Stimulated activated CD4-positive, alpha-beta T cell treated with anti-CD3 and anti-CD28 coated beads, Interleukin-2, amount 100 ng/mL, for 24 hours (primary cell): ENCODE measurements around the gene DGKG.

ENCODE experiments used
- DNase-seq, 2 donors: peaks; one replicate each; pipeline ENCODE4 v3.0.0-alpha.2; 2020

The DGKG gene

DNA sequence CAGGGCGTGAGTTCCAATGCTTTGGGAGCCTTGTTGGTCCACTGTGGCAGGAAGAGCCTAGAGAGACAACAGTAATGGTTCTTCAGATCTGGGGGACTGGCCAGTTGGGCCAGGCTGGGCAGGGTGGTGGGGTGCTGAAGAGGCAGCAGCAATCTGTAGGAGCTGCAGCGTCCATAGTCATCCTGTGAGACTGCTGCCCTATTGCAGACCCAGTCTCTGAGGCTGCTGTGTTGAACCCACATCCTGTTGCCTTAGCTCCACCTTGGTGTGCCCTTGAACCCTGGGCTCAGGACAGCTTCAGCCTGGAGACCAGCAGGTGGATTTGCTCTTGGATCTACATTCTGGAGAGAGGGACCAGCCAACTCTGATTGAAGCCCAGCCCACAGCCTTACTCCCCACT, 229.5 kb downstream of the DGKG start:
- DNase-seq, result no peak

DNA sequence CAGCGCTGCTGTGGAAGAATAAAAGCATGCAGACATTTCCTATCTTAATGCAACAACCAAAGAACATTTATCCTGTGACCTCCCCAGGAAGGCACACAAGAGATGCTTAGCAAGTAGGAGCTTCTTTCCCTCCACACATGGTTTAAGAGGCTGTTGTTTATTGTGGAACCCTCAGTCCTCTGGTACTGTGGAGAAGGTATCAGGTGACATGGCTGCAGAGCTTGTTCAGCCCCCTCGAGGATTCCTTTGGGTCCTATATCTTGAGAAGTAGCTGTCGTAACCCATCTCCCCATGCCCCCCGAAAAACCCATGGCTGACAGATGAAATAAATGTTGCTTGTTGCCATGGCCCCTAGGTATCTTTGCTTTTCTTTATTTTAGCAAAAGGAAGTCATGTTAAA, 232.8 kb downstream of the DGKG start:
- no peak for DNase-seq

DNA sequence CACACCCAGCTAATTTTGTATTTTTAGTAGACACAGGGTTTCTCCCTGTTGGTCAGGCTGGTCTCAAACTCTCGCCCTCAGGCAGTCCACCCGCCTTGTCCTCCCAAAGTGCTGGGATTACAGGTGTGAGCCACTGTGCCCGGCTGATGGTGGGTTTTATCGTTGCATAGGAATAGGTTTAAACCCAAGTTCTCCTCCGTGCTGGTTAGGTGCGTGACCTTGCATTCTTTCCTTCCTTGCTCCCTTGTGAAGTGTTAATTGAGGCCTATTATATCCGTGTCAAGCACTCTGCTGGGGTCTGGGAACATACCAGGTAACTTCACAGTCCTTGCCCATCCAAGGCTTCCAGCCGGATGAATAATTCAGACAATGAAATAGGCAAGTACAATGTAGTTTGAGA, 233.9 kb downstream of the DGKG start:
- DNase-seq, result no peak

DNA sequence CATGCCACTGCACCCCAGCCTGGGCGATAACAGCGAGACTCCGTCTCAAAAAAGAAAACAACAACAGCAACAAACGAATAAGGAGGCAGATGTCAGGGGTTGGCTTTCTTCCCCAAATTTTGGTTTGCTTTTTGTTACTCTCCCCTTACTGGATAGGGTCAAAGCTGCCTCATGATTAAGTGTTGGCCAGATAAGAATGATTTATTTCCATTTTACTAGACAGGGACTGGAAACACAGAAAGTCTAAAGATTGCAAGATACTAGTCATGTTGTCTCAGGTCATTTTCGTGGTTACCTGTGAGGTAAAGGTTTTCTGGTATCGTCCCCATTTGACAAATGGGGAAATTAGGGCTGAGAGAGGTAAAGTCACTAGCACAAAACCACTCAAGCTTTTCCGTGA, 234.6 kb downstream of the DGKG start:
- DNase-seq, result no peak

DNA sequence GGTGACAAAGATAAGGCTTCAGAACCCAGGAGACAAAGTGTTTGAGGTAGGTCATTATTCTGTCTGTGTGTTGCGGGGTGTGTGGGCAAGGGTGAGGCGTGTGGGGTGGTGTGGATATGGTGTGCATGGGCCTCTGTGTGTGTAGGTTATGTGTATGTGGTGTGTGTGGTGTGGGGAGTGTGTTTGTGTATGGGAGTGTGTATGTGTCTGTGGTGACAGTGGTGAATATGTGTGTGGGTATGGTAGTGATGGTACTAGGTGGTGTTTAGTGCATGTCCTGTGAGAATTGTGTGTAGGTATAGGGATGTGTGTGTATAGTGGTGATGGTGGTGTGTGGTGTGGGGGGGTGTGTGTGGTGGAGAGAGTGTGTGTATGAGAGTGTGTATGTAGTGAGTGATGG, 236.9 kb downstream of the DGKG start:
- DNase-seq, result no peak

DNA sequence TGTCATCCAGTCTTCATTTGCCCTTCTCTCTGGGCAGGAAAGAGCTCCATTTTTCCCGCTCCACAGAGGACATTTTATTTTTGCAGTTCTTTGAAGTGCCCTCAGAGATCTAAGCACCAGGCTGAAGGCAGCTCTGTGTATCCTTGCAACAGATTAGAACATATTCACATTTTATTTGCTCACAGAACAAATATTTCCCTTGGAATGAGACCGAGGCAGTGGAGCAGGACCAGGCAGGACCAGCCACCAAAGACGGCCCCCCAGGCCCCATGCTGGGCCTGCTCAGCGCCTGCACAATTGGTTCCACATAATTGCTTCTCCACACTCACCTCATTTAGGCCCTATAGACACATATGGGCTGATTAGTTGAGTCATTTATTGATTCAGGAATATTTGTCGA, 237.4 kb downstream of the DGKG start:
- DNase-seq, result no peak

DNA sequence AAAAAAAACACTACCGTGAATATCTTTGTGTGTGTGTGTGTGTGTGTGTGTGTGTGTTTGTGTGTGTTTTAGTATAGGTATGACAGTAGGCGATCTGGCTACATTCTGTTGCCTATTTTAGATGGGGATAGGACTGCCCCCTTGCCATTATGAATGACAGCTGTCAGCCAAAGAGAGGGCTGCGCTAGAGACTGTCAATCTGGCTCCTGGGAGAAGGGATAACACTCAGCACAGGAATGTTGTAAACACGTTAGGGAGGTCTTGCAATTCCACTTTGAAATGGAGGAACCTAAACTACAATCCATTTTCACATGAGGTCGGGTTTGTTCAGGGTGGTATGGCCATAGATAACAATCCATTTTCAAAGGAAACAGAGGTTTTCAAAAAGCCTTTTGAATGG, 239.0 kb downstream of the DGKG start:
- no peak for DNase-seq

DNA sequence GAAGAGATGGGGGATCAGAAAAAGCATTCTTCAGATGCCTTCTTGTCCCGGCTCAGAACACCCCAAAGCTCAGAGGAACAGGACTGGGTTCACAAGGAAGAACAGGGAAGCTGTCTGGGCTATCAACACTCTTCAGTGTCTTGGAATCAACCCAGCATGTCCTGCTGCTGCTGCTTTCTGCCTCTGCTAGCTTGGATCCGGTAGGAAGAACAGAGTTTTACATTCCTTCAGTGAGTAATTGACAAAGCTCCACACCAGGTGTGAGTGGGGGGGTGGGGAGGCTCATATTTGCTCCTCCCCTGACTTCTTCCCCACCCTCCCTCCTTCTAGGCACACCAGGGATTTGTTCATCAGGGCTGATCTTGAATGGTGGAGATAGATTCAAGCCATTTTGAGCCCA, 240.1 kb downstream of the DGKG start:
- DNase-seq, result no peak

DNA sequence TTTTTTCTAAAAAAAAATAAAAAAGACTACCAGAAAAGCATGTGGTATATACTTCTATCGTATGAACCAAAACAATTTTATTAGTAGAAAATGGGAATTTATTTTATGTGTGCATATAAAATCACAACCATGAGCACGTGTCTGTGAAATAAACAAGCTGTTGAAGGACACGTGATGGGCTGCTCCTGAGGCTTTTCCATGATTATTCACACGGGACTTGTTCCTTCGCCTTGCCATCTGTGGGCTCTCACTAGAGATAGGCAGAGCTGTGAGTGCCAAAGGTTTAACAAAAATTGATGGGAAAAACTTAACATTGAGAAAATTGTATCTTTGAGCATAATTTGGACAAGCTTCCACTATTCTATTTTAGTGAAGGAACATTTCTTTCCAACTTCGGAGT, 240.8 kb downstream of the DGKG start:
- DNase-seq, result no peak

DNA sequence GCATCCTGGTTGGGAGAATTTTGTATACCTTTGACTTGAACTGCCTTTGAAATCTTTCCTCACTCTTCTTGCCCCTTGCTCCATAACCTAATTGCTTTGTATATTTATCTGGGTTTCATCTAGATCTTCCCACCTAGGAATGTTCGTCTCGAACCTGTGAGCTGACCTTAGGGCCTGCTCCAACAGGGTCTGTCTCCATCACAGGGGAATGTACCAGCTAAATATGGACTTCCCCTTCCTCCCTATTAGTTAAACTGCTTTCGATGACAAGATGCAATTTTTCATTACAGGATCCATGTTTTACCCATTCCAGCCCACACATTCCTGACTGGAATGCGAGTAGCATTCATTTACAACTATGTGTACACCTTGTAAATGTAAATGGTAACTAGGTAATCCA, 242.5 kb downstream of the DGKG start:
- no peak for DNase-seq

DNA sequence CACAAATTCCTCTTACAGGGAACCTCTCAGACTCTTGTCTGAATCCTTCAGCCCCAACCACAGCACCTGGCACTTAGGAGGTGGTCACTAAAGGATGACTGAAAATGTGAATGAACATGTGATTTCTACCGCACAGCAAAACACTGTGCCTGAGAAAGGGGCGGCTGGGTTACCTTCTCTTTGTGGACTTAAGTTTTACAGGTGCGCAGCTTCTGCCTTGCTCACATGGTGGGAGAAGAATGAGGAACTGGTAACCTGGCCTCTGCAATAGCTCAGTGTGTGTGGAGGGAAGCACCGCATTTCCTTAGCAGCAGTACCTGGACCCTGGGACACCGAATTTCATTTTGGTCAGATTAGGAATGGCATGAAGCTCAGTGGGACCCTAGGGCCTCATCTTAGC, 243.3 kb downstream of the DGKG start:
- no peak for DNase-seq

DNA sequence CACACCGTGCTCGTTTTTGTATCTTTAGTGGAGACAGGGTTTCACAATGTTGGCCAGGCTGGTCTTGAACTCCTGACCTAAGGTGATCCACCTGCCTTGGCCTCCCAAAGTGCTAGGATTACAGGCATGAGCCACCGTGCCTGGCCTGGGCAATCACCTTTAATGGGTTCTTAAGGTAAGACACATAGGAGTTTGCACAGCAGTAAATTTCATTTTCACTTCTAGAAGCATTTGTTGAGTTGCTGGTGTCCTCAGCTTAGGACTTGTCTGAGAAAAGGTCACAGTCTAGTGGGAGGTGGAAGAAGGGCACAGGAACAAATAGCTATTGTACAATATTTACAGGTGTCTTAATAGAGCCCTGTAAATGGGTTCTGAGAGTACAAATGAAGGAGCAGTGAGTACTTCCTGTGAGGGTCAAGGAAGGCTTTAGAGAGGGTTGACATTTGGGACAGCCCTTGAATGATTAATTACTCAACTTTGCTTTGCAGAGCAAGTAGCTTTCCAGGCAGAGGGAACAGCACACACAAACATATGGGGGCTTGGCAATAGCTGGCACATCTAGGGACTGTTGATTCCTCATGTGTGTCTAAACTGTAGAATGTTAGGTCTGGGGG, 244.4 kb downstream of the DGKG start:
- no peak for DNase-seq

DNA sequence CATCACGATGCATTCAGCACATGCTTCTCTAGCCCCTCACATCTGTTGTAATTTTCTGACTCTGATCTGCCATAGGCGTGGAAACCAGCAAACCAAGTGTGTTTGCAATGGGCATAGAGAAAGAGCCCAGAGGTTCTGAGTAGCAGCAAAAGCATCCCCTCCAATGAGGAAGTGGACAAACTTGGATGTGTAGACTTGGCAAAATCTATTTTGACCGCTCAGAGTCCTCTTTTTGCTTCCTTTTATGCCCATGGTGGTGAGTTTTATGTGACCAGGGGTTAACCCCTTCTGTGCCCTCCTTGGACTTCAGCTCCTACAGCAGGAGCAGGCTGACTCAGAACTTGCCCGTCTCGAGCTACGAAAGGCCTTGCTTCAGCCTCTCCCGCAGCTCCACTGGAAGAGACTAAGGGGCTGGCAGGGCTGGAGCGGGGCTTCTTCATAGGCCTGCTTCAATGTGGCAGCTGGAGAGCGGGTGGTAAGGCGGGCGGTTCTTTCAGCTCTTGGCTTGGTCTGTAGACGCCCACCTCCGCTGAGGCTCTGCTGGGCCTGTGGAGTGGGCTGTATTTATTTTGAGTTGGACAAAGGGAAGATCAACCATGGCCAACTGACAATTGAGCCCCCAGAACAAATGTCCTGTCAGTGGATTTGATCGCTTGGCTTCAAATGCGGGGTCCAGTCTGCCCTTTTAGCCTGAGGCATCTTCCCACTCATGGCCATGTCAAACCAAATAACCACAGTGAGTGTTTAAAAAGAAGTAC, 246.6 kb downstream of the DGKG start:
- no peak for DNase-seq

DNA sequence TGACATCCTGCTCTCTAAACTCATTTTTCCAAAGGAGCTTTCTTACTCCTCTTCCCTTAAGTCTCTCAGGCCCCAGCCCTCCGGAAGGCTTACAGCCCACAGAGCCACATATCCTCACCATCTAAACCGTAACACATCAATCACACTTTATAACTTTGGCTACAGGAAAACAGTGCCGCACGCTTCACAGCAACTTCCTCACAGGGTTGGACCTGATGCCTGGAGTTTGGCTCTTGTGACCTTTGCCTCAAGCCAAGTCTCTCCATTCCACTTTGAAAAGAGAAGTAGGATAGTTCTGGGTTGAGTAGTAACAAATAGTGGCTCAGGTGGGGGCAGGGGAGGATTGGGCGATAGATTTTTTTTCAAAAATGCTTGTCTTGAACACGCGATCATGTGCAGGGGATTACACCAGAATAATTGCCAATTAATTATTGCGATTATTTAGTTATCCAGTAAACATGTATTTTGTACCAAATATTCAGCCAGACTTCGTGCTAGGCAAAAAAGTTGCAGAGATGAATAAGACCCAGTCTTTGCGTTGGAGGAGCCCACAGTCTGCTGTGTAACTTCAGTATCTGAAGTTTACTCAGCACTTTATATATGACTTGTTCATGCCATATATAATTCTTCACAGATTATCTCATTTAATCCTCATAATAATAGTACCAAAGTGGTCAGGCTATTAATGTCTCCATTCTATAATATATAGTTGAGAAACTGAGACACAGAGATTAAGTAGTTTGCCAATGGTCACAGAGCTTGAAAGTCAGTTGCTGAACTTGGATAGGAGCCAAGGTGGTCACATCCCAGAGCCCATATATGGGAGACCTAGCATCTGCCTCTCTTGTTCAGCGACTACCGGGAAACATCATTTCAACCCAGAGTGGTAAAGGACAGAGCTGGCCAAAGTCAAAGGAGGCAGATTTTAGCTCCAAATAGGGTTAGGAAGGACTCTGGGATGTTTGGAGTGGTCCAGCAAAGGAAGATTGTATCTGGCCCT, 250.8 kb downstream of the DGKG start:
- no peak for DNase-seq

DNA sequence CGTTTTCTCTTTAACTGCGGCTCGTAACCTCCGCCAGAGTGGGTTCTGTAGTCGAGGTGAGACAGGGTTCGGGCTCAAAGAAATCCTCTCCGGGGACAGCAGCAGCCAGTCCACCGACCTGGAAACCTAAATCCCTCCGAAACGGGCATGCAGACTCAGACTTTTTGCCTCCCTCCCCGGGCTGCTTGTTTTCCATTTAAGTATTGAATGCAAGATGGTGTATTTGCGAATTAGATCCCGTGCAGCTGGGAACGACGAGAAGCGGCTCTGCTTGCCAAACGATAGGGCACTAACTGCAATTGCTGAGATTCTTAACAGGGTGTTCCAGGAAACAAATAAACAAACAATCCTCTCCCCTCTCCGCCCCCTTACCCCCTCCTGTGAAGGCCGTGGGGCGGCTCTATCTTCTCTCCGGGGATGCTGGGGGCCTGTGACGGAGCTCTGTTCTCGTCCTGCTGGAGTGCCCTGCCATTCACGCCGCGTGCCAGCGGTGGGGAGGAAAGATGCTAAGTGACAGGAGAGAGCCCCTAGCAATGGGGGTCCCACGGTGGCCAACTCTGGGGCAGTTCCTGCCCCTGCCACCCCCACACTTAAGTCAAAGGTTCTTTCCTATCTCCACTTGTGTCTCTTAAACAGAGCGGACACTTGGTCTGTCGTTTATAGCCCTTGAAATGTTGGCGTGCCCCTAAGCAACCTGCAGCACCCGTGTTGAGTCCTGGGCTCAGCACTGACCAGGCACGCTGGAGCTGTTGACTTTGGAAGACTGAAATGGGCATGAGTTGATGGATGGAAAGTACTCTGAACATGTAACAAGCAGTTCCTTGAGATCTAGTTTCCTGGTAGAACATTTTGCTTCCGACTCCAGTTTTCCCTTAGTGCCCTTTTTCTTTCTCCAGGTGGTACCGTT, 251.9 kb downstream of the DGKG start:
- DNase-seq, result no peak

DNA sequence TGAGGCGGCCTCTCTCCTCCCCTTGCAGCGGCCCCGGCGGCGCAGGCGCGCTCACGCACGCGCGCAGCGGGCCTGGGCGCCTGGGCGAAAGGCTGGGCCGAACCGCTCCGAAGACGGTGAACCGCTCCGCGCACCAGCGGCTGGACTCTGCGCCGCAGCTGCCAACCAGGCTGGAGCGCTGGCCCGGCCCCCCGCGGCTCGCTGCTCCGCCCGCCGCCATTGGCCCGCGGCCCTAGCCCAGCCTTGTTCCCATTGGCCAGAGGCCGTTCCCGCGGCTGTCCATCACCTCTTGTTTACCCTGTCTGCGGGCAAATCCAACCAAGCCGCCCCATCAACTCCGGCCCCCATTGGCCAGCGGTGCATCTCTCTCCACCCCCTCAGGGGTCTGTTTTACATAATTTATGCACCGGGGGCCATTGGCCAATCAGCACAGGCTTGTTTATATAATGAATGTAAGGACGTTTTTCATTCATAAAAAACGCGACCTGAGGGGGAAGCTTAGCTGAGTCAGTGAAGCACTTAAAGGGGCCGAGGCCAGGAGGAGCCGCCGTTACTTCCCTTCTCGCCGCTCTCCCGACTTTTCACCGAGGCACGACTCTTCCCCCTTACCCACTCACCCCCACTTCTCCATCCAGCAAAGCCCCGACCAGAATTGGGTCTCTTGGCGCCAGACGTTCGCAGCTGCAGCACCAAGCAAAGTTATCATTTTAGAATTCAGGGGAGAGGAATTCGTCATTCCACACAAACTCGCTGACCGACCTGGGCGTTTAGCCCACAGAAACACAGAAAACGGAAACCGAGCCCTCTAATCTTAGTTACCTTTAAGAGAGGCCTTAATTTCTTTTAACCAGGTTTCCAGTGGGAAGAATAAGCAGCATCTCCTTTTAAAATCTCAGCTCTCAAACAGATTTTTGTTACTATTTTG, 252.8 kb downstream of the DGKG start, which contains the start of gene ETV5:
ETV5 (minus strand) TSS at position 149 of the 925 bp plus-strand sequence. CDS start 3,221 bp downstream, outside the sequence.
- DNase-seq, result peak; percentile 92 to 93

DNA sequence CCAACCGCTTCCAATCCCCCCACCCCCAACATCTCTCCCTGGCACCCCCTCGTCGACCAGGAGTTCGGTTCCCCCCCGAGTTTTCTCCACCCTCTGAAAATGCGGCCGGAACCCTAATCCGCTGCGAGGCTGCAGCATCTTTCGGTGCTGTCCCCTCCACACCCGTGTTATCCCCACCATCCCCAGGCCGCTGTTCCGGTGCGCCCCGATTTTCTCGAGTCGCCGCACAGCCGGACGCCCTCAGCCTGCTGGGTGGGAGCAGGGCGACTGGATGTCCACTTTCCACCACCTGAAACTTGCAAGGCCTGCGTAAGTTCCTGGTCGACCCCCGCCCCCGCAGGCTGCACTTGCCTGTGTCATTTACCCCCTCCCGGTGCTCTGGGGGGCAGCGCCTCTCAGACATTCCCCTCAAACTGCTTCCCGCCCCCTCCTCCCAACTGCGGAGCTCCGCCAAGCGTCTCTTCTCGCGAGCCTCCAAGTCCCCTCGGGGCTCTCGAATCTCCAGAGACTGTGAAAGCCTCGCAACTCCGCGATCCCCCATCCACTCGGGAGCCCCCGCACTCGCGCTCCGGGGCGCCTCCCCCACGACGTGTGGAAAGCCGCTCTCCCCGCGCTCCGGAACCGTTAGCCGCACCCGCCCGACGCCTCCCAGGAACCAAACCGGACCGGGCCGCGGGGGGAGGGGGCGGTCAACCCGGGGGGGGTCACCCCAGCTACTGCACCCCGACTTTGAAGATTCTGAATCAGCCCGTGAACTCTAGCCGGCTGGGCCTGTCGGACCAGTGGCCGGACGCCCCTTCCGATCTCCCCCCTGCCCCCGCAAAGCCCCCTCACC, 253.7 kb downstream of the DGKG start:
- peak; percentile 26 to 28 for DNase-seq

DNA sequence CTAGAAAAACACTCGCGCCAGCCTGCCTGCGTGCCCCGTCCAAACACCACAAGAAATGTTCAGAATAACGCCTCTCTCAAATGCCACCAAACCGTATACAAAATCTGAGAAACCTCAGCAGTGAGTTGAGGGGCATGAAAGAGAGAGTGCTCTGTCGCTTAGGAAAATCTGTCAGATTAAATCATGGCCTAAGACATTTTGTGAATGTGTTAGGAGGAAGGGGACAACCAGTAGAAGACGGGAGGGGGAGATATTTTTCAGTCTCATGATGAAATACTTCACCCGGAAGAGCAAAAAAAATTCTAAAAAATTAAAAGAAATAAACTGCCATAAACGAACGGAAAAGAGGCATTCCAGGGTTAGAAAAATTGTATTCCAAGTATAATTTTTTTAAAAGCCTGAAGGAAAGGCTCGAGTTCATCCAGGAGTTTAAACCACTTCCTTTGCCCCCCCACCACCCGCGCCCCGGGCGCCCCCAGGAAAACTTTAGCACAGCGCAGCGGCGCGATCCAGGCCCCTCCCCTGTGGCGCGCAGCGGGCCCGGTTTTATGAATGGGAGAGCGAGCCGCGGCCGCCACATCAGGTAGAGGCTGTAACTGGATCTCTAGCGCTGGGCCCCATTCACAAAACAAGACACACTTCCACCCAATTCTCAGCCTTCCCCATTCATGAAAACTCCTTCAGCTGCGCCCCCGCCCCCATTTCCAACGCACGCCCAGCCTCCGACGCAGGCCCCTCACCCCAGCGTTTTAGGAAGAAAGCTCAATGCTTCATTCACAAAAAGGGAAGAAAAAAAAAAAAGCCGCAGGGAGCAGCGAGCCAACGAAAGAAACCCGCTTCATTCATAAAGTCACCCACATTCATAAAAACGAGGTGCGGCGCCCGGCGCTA, 254.6 kb downstream of the DGKG start:
- peak; percentile 49 to 55 for DNase-seq

DNA sequence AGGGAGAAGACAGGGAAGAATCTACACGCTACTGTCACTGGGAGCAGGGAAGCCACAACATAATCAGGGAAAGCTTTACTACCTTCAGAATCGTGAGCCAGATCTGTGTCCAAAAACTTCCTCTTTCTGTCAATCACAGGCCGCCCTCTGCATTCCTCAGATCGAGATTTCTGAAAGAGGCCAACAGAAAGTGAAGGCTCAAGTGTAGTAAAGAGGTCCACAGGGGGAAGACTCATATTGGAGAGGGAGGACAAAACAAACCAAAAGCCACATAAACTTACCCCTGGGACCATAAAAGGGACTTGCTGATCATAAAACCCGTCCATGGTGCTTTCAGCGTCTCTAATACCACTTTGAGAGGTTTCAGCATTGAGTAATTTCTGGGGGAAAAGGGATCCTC, 256.5 kb downstream of the DGKG start:
- no peak for DNase-seq
